ENCODE data around the gene HLCS.

- TF ChIP-seq EGR1 (IDR thresholded peaks at IDR 0.05; ENCODE audit: borderline replicate concordance, low read depth, low read length) (no peak), CTCF (IDR thresholded peaks at IDR 0.05; ENCODE audit: control extremely low read depth in 1 of 3, insufficient read depth in 1 of 3, low read depth in 1 of 3, low read length in 3 of 3) (no peak)
These were observed 43.6 kb downstream of the HLCS start for GRCh38 chr21:36922861-36923260.

Measured in H1 (cell line).